Stimulated activated CD8-positive, alpha-beta memory T cell treated with anti-CD3 and anti-CD28 coated beads, Interleukin-2, amount 100 ng/mL, for 48 hours (primary cell): Measurements from ENCODE around the gene NKAPL.

Source experiments
- DNase-seq, 2 donors: peaks; one replicate each; pipeline ENCODE4 v3.0.0-alpha.2; 2020; ENCODE audit warnings: low read depth in 2 of 2

The NKAPL gene

DNA sequence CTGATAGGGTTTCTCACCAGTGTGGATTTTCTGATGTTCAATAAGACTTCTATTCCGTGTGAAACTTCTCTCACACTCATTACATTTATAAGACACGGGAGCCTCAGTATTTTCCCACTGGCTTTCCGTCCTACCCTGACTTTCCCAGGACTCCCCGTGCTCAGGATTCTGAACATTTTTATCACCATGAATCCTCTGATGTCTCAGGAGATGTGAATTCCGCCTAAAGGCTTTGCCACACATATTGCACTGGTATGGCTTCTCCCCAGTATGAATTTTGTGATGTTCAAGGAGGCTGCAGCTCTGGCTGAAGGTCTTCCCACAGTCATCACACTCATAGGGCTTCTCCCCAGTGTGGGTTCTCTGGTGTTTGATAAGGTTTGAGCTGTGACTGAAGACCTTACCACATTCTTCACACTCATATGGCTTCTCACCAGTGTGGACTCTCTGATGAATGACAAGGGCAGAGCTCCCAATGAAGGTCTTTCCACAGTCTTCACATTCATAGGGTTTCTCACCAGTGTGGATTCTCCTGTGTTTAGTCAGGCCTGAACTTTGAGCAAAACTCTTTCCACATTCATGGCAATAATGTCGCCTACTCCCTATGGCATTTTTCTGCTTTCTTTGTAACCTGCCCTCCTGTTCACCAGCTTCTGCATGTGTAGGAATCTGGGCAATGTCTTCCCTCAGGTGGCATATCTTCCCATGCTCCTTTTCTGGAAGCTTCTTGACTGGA lies 13.7 kb upstream of the NKAPL start:
- no peak for DNase-seq

DNA sequence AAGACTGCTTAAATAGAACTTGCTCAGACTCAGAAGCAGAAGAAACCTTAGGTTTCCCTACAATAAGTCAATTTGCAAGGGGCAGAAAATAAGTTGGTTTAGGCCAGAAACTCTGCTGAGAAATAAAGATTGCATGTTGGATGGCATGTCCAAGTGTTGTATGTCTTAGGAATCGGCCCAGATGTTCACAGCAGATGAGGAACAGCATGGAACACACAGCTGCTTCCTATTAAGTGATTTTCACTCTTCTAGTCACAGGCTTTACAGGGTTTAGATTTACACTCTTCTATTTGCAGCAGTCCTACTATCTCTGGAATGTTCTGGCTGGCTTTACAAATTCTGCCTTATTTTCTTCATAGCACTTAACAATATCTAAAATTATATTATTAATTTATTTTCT lies 10.2 kb upstream of the NKAPL start:
- DNase-seq = no peak

- no peak for DNase-seq
Measured at GRCh38 chr6:28250747-28251146, 8.3 kb upstream of the NKAPL start.

- DNase-seq = peak; percentile 14 to 20
Measured at GRCh38 chr6:28251661-28252008, 7.5 kb upstream of the NKAPL start.

GRCh38 chr6:28252009-28252975 lies 6.8 kb upstream of the NKAPL start, which contains the start of gene ZKSCAN4:
TSS of gene ZKSCAN4 (minus strand) at chr6:28252269. CDS start at chr6:28251980, 289 bp downstream.
- DNase-seq = peak; percentile 47 to 69

DNA sequence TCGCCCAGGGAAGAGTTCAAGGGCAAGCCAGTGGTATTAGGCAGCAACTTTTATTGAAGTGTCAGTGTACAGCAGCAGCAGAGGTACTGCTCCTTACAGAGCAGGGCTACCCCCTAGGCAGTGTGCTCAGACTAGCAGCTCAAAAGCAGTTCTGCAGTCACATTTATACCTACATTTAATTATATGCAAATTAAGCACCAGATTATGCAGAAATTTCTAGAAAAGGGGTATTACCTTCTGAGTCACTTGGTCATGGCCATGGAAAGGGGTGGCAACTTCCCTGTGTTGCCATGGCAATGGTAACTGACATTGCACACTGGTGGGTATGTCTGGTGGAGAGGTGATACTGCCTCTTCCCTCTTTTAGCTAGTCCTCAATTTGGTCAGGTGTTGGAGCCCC lies 5.0 kb upstream of the NKAPL start:
- DNase-seq = no peak

- no peak for DNase-seq
Measured at GRCh38 chr6:28257042-28257441, 2.1 kb upstream of the NKAPL start.

GRCh38 chr6:28263922-28264321 lies 4.8 kb downstream of the NKAPL start:
- no peak for DNase-seq

DNA sequence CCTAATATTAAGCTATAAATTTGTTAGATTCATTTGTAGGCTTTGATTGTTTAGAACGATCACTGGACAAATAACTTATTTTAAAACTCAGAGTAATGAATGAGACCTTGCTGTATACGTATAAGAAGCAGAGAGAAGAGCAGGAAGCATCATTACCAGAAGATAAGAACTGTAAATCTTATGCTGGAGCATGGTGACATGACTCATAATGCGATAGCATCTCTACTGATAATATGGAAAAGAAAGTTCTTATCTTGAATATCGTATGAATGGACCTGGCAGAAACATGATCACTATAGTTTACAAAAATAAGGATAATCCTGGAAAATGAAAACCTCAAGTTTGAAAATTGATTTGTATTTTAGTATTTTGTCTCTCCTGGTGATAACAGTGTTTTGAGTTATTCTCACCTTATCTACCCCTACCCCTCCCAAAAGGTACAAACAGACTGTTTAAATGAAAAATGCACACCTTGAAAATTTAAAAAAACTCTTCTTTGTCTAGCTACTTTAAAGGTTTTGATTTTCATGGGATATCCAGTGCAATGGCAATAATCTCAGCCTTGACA lies 5.8 kb downstream of the NKAPL start:
- DNase-seq = no peak

DNA sequence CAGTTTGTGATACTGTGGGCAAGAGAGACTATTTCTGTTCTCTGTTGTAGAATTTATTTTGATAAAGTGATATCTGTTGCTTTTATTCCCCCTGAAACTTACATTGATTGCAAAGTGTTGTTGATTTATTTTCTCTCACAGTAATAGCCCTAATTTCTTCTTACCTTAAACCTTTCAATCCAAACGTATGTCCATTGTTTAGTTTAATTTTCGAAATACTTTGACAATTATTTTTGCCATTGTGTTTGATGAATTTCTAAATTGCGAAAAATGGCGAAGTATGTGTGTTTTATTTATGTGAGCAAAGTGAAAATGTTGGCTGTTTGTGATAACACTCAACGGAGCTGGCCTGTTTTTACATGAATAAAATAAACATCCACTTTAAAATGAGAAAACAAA lies 7.5 kb downstream of the NKAPL start:
- DNase-seq = no peak

DNA sequence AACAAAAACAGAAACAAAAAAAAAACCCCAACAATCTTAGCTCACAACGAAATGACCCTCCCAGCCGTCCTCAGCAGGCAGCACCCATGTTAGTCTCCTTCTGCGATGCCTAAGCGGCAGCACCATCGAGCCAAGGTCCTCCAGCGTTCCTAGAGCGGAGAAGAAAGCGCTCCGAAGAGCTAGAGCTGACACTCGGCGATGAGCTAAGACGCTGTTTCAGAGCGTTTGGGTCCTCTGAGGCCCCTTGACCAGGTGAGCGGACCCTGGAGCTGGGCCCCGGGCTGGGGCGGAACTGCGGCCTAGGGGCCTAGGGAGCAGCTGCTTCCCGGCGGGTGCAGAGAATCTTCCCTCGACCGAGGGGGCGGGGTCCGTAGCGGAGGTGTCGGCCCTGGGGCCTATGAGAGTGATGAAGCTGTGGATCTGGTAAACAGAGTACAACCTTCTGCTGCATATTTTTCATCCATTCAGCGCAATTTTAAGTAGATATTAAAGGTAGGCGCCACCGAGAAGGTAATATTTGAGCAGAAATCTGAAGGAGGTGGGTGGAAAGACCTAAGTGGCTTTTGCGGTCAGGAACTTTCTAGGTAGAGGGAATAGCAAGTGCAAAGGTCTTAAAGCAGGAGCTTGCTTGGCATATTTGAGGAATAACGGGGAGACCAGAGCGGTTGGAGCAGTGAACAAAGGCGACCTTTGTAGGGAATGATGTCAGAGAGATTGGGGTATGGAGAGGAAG lies 8.0 kb downstream of the NKAPL start, which contains the start of gene ZSCAN26:
ZSCAN26 (plus strand) TSS at position 182 of the 733 bp plus-strand sequence. CDS start 4,777 bp downstream, outside the sequence.
- peak; percentile 61 to 79 for DNase-seq

DNA sequence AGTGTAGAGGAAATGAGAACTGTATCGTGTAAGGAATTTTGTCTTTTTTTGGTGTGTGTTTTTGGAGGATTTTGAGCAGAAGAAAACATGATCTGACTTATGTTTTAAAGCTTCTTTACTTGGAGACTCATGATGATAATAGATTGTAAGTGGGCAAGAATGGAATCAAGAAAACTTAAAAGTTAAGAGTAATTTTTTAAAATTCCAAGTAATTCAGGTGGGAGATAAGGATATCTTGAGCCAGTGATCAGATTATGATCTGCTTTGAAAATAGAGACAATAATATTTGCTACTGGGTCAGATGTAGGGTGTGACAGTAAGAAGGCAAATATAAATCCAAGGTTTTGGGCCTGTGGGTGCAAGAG lies 8.6 kb downstream of the NKAPL start:
- no peak for DNase-seq

- no peak for DNase-seq
Measured at GRCh38 chr6:28269492-28269891, 10.4 kb downstream of the NKAPL start.

DNA sequence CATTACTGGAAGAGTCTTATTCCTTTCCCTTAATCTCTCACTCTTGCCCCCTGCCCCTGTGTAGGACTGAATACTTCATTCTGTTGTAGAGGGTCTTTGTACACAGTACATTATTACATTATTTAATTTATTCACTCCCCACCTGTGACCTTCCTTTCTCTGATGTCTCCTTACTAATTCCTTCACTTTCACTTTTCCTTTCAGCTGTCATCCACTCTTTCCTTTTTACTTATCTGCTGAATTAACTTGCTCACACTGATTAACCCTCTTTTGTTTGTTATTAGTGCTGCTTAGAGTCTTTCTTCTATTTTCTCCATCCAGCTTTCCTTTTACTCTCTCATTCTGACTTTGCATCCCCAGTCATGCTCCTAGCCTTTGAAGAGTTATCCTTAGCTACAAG lies 15.8 kb downstream of the NKAPL start:
- no peak for DNase-seq

DNA sequence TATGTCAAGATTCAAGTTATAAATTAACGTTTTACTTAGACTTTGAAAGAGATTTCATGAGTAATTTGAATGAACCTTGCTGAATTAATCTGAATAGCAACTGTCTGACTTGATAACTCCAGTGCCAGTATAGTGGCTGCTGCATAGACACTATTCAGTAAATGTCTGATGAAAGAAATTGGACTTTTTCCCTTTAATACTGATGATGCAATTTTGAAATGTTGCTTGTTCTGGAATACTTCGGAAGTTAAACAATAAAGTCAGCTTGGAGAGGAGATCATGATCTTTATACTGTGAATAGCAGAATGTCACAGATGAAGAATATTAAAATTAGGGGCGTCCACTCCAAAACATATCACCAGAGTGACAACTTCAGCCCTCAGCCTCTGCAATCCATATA lies 18.6 kb downstream of the NKAPL start:
- DNase-seq = no peak

DNA sequence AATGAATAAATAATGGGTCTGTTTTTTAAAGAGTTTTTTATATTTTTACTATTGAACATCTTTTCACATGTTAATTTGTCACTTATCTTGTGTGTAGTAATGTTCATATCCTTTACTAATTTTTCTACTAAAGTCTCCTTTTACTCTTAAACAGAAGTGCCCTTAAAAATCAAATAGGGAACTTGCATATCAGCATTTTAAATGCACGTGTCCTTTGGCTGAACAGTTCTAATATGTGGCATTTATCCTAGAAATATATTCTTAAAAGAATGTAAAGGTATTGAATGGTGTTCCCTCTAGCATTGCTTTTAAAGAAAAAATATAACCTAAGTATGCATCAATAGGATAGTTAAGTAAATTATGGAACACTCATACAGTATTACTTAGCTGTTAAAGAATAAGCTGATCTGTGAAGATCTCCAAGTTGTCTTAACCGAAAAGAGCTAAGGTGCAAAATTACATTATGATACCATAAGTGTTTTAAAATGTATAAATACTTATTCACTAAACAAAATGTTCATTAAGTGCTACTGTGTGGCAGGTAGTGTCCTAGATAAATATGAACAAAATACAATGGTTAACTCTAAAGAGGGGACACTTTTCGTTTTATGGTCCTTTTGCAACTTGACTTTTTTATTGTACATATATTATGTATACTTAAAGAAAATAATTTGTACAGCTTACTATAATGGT lies 21.6 kb downstream of the NKAPL start:
- DNase-seq = no peak

DNA sequence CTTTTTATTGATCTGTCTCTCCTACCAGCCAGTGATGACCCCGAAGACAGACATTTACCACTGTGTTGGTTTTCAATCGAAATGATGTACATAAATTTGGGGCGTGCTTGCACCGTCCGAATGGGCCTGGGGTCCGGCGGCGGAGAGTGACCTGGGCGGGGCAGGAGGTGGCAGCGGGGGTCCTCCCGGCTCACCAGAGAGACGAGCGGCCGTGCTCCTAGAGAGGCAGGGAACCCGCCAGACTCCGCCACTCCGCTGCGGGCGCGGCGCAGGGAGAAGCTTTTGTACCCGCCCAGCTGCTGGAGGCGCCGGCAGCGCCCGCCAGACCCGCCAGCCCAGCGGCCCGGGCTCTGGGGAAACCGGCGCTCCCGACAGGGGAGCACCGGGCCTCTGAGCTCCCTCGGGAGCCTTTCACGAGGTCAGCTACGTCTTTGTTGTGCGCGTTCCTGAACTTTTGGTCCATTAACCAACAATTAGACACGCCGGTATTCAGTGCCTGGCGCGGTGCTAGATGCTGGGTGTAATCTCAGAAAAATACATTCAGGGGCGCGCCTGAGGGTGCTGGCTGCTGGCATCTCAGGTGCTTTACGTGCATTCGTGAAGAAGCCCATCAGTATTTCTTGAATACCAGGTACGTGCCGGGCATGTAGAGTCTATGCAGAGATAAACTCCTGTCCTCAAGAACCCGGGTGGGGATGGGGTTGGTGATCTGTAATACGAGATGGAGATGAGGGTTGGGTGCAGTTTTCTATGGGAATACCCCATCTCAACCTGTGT lies 22.4 kb downstream of the NKAPL start, which contains the start of gene PGBD1:
PGBD1 (plus strand) TSS at position 285 of the 777 bp plus-strand sequence. CDS start 2,242 bp downstream, outside the sequence.
- peak; percentile 57 to 63 for DNase-seq

DNA sequence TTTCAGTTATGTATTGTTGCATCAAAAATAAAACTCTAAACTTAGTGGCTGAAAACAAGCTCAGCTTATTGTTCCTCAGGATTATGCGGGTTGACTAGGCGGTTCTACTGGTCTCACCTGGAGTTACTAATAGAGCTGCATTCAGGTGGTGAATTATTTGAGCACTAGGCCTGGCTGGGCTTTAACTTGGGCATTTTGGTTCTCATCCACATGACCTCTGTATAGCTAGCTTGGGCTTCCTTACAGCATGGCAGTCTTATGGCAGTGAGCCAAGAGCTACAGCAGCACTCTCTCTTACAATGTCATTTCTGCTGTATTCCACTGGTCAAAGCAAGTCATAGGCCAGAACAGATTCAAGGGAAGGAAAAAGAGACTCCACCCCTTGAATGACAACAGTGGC lies 23.8 kb downstream of the NKAPL start:
- no peak for DNase-seq

DNA sequence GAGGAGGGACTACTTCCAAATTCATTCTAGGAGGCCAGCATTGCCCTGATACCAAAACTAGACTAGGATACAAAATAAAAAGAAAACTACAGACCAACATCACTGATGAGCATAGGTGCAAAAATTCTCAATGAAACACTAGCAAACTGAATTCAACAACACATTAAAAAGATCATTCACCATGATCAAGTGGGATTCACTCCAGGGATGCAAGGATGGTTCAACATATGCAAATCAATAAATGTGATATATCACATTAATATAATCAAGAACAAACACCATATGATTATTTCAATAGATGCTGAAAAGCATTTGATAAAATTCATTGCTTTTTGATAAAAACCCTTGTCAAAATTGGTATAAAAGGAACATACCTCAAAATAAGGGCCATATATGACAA lies 32.5 kb downstream of the NKAPL start:
- DNase-seq = no peak

GRCh38 chr6:28295326-28295725 lies 36.2 kb downstream of the NKAPL start:
- DNase-seq = no peak
